A673 (cell line): ENCODE measurements around the gene ZSCAN20.

ENCODE experiments used
- CTCF ChIP-seq: fragments of 300-800, 200-600 bp; sonication (generic); conservative IDR thresholded peaks from 2 replicates; pipeline ENCODE4 v1.5.1; 2017; ENCODE audit warnings: low read depth, mild to moderate bottlenecking, antibody characterized with exemption, low read length, moderate library complexity, mixed read lengths
- EZH2 ChIP-seq: fragments of 200-600 bp; sonication (generic); IDR thresholded peaks from 2 replicates; pipeline ENCODE4 v1.6.1; 2017; ENCODE audit warnings: borderline replicate concordance, low read depth, mild to moderate bottlenecking, mixed read lengths, antibody characterized with exemption, low read length; ENCODE audit not compliant: poor library complexity, severe bottlenecking

DNA sequence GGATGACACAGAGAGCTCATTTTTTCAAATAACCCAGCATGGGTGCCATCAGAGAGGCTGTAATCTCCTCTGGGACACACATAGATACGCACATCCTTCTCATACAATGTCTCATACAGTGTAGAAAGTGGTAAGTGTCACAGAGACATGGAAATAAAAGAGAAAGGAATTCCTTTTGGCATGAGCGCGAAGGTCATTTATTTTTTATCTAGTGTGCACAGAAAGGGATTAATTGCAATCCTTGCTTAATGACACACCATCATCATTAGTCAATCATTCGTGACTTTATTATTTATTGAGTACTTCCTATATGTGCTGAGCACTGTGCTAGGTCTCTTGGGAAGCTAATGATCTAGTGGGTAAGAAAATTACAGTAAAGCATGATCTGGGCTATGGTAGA is 5.0 kb downstream of the ZSCAN20 start:
- TF ChIP-seq CTCF (no peak), EZH2 (no peak)
